ENCODE results near the gene DBN1.

The DBN1 gene

GRCh38 chr5:177479774-177480173, 6.3 kb upstream of the DBN1 start:
- in situ Hi-C loops (cut with HindIII; ENCODE audit: low sequenced_read_pairs): no loop called here
- no peak overlapping the region for H3K4me3 ChIP-seq (ENCODE audit: low read depth, low read length)
- DNase-seq (ENCODE audit: low read depth, low spot score): peak; percentile 57

DNA sequence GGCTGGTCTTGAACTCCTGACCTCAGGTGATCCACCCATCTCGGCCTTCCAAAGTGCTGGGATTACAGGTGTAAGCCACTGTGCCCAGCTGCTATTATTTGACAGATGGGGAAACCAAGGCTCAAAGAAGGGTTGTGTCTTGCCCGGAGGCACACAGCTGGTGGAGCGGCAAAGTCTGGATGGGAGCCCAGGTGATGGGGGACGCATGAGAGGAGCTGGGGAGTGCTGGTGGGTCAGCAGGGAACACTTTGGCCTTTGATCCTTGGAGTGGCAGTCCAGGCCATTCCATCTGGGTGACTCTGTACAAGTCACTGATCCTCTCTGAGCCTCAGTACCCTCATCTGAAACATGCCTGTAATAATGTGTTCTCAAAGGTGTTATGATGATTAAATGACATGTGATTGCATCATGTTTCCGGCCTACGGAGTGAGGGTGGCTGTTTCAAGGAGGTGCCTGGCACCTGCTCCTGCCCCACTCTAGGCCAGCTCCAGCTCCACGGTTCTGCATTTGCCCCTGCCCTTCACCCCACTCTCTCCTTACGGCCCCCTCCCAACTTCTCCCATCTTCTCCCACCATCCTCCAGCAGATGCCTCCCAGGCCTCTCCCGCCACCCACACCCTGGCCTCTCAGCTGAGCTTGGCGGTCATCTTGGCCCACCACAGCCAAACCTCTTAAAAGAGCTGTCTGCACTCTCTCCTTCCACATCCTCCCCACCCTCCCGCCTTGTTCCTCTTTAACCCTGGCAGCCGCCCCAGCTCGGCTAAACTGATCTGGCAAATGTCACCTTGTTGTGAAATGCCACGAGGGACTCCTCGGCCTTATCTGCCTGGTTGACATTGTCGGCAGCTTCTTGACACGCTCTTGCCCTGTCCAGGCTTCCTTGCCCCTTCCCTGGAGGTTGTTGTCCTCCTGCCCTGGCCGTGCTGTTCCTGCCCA, 5.5 kb upstream of the DBN1 start:
- DNase-seq (ENCODE audit: low read depth, low spot score): peak; percentile 39
- TF ChIP-seq, protein P1, sequence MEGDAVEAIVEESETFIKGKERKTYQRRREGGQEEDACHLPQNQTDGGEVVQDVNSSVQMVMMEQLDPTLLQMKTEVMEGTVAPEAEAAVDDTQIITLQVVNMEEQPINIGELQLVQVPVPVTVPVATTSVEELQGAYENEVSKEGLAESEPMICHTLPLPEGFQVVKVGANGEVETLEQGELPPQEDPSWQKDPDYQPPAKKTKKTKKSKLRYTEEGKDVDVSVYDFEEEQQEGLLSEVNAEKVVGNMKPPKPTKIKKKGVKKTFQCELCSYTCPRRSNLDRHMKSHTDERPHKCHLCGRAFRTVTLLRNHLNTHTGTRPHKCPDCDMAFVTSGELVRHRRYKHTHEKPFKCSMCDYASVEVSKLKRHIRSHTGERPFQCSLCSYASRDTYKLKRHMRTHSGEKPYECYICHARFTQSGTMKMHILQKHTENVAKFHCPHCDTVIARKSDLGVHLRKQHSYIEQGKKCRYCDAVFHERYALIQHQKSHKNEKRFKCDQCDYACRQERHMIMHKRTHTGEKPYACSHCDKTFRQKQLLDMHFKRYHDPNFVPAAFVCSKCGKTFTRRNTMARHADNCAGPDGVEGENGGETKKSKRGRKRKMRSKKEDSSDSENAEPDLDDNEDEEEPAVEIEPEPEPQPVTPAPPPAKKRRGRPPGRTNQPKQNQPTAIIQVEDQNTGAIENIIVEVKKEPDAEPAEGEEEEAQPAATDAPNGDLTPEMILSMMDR (IDR thresholded peaks at IDR 0.05; ENCODE audit: low read depth, low read length): no peak
- in situ Hi-C loops (cut with HindIII; ENCODE audit: low sequenced_read_pairs): no loop called here
- H3K4me3 ChIP-seq (ENCODE audit: low read depth, low read length): no peak overlapping the region

More at GRCh38 chr5:177479774-177480173, 6.3 kb upstream of the DBN1 start:
- TF ChIP-seq, protein P1 (IDR thresholded peaks at IDR 0.05; ENCODE audit: low read depth, low read length): no peak

- in situ Hi-C loops (cut with HindIII; ENCODE audit: low sequenced_read_pairs): no loop called here
- peak; percentile 31 for DNase-seq (ENCODE audit: low read depth, low spot score)
- H3K4me3 ChIP-seq (ENCODE audit: low read depth, low read length): no peak overlapping the region
- TF ChIP-seq, protein P1 (IDR thresholded peaks at IDR 0.05; ENCODE audit: low read depth, low read length): no peak
Measured at GRCh38 chr5:177477701-177478477, 4.5 kb upstream of the DBN1 start.

DNA sequence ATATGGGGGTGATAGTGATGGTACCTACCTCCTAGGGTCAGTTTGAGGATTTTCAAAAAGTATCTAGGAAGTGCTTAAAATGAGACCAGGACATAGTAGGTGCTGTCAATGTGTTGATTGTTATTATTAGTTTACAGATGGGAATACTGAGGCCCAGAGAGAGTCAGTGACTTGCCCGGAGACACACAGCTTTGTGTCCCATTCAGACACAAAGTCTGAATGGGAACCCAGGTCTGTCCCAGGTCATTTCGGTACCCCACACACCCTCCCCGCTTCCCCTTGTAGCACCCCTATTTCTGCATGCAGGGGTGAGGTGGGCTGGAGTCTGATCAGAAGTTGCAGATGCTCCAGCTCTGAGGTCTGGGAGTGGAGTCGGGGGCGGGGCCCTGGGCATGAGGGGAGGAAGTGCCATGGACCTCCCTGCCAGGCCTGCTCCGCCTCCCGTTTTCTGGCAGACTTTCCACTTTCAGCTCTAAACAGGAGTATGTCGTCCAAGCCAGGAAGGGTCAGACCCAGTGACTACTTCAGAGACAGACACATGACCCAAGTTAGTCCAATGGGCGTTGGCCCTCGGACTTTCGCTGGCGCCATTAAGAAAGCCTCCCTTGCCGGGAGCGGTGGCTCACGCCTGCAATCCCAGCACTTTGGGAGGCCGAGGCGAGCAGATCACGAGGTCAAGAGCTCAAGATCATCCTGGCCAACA, 3.2 kb upstream of the DBN1 start:
- TF ChIP-seq, protein P1 (IDR thresholded peaks at IDR 0.05; ENCODE audit: low read depth, low read length): no peak
- in situ Hi-C loops (cut with HindIII; ENCODE audit: low sequenced_read_pairs): no loop called here
- H3K4me3 ChIP-seq (ENCODE audit: low read depth, low read length): no peak overlapping the region
- DNase-seq (ENCODE audit: low read depth, low spot score): peak; percentile 56

DNA sequence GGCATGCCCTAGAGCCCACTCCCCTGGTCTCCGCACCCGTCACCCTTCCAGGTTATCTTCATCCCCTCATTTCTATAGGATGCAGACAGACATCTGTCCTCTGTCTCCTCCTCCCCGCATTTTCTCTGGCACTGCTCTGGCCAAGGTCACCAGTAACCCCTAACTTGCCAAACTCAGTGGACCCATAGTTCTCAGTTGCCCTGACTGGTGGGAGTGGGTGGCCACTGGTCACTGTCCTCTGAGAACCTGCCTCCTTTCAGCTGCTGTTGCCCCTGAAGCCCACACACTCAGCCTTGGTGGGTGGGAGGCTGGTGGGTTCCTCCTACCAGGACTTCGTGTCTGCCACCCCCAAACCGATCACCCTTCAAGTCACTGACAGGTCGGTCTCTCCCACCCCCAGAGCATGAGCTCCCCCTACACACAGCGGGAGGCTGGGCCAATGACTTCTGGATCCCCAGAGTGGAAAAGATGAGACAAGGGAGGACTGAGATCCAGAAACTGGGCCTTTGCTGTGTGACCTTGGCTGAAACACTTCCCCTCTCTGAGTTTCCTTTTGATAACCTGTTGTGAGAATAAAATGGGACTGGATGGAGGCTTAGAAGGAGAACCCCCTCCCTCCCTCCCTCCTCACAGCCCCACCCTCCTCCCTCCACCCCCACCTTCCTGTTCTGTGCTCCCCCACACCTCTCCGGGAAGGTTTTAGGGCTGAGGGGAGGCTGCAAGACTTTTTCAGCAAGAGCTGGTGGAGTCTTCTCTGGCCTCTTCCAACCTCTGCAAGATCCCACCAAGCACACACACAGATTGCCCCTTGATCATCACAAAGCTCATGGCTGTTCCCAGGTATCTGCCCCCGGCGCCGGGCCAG, 2.4 kb upstream of the DBN1 start:
- TF ChIP-seq, protein P1 (IDR thresholded peaks at IDR 0.05; ENCODE audit: low read depth, low read length): no peak
- DNase-seq (ENCODE audit: low read depth, low spot score): no peak
- H3K4me3 ChIP-seq (ENCODE audit: low read depth, low read length): no peak overlapping the region
- in situ Hi-C loops (cut with HindIII; ENCODE audit: low sequenced_read_pairs): no loop called here

Data from astrocyte of the spinal cord (primary cell).